Measurements from ENCODE around the gene CTBP2.

Gene CTBP2

DNA sequence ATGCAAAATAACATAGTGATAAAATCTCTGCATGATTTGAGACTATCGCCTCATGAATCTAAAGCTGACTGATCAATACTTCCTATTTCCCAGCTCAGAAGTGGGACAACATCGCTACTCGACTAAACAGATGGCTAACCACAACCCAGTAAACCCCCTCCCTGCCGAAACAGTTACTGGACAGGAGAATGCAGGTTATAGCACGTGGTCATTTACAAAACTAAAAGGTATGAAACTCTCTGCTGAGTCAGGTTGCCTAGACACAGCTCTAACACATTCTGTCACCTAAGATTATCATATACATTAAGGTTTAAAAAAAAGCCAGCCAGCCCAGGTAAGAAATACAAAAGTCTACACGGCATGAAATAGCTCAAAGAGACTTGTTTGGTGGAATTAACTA, 64.0 kb downstream of the CTBP2 start:
- CTCF ChIA-PET: no interaction called here
- DNase-seq (ENCODE audit: extremely low spot score): no peak
- POLR2A ChIA-PET: no interaction called here
- TF ChIP-seq, protein P1, sequence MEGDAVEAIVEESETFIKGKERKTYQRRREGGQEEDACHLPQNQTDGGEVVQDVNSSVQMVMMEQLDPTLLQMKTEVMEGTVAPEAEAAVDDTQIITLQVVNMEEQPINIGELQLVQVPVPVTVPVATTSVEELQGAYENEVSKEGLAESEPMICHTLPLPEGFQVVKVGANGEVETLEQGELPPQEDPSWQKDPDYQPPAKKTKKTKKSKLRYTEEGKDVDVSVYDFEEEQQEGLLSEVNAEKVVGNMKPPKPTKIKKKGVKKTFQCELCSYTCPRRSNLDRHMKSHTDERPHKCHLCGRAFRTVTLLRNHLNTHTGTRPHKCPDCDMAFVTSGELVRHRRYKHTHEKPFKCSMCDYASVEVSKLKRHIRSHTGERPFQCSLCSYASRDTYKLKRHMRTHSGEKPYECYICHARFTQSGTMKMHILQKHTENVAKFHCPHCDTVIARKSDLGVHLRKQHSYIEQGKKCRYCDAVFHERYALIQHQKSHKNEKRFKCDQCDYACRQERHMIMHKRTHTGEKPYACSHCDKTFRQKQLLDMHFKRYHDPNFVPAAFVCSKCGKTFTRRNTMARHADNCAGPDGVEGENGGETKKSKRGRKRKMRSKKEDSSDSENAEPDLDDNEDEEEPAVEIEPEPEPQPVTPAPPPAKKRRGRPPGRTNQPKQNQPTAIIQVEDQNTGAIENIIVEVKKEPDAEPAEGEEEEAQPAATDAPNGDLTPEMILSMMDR (IDR thresholded peaks at IDR 0.05; ENCODE audit: control extremely low read depth, extremely low read depth, low read depth, missing control alignments): no peak

DNA sequence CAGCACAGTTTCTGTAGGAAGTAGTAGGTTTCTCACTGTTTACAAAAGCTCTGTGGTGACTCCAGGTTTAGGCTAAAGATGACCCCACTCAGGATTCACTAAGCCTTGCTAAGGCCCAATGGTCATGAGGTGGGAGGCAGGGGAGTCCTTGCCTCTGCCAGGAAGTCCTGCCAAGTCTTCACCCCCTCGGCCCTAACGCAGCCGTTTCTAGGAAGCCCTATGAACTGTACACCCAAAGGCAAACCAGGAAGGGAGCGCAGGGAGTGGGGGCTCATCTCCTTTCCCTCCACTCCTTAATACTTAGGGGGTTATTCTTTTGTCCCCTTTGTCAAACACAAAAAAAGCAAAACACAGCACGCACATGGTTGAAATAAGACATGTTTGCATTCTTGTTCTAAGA, 64.6 kb downstream of the CTBP2 start:
- ChIA-PET CTCF (no interaction called here), POLR2A (no interaction called here)
- DNase-seq (ENCODE audit: extremely low spot score): no peak
- TF ChIP-seq, protein P1 (IDR thresholded peaks at IDR 0.05; ENCODE audit: control extremely low read depth, extremely low read depth, low read depth, missing control alignments): no peak

DNA sequence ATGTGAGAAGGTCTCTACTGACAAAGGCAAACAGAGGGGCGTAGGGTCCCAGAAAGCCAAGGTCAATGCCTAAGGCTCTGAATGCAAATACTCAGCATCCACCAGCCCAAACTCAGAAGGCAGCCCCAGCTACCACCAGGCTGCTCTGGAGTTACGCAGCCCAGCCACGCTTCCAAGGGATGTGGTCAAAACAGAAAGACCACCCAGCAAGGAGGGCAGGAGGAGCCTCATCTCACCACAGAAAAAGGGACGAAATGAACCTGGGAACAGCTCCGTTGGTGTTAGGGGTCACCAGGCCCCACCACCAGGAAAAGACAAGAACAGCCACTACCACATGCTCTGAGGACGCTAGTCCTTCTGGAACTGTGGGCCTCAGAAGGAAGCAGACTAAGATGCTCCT, 65.1 kb downstream of the CTBP2 start:
- TF ChIP-seq, protein P1 (IDR thresholded peaks at IDR 0.05; ENCODE audit: control extremely low read depth, extremely low read depth, low read depth, missing control alignments): no peak
- no peak for DNase-seq (ENCODE audit: extremely low spot score)
- CTCF ChIA-PET: no interaction called here
- POLR2A ChIA-PET: no interaction called here

DNA sequence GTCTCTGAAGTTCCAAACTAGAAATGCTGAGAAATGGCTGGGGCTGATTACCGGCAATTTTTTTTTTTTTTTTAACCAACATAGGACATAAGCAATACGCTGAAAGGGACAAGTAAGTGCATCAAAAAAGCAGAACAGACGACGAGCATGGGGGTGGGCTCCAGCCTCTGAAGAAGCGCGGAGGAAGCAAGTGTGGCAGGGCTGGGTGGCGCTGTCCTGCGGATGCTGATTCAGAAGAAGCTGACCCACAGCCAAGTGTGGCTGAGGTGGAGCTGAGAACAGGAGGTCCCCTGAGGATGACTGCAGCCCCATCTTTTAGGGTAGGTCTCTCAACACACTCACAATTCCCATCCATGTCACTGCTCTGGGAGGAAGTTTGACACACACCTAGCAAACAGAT, 65.6 kb downstream of the CTBP2 start:
- POLR2A ChIA-PET: no interaction called here
- CTCF ChIA-PET: no interaction called here
- TF ChIP-seq, protein P1 (IDR thresholded peaks at IDR 0.05; ENCODE audit: control extremely low read depth, extremely low read depth, low read depth, missing control alignments): no peak
- DNase-seq (ENCODE audit: extremely low spot score): no peak

DNA sequence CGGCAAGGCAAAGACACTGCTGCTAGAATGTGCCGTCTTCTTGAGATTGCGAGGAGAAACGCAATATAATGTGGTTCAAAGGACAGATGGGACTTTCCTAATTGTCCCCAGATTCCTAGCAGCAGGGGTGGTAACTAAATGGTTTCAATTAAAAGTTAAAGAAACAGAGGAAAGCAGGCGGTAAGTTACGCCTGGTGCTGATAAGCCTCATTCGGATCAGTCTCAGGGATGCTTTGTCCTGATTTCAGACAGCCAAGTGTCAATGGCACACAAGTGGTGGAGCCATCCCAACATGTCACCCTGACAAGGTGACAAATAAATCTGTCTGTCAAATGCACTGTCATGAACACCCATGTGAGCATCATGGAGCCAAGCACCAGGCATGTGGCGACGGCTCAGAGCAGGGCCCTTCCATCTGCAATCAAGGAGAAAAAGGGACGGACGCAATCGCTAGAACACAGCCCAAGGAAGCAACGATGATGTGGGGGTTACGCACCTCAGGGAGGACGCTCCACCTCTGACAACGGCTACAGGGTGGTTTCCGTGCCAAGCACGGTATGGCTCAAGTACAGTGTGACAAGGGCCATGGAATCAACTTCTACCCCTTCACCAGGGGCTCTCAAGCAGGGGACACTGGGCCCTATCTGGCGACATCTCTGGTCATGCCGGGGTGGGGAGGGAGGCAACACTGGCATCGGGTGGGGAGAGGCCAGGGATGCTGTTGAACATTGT, 66.2 kb downstream of the CTBP2 start:
- ChIA-PET POLR2A (no interaction called here), CTCF (no interaction called here)

DNA sequence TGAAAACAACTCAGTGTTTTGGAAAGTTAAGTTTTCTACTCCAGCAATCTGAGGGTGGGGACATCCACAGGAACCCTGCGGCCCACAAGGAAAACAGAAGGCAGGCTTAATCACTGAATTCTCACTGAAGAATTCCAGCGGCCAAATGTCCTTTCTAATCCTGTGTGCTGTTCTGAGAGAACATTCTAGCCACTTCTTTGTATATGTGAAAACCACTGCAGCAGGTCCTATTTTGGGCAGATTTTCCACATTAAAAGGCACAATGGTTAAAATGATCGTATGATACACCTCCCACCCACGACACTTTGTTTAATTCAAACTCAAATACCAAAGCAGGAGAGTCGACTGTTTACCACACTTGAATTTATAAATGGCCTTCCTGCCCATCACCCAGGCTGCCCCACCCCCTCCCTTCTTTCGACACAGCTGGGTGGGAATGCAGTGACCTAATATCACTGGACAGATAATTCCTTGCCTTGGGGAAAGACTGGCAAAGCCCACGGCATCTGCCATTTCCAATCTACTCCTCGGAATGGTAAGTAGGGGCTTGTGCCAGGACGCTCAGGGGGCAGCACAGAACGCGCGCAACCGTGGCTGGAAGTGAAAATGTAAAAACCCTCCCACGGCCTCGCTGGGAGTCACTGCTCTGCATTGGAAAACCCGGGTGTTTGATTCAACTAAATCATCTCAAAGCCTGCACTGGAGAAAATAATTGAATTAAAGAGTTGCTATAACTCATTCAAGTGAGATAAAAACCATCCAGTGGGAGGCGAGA, 67.0 kb downstream of the CTBP2 start:
- ChIA-PET CTCF (no interaction called here), POLR2A (no interaction called here)
- no peak for DNase-seq (ENCODE audit: extremely low spot score)
- TF ChIP-seq, protein P1 (IDR thresholded peaks at IDR 0.05; ENCODE audit: control extremely low read depth, extremely low read depth, low read depth, missing control alignments): no peak

More for the DNA sequence above, 66.2 kb downstream of the CTBP2 start:
- no peak for DNase-seq (ENCODE audit: extremely low spot score)
- TF ChIP-seq, protein P1 (IDR thresholded peaks at IDR 0.05; ENCODE audit: control extremely low read depth, extremely low read depth, low read depth, missing control alignments): no peak

Measured in GM10248 (cell line).